ENCODE results near the gene RGL1. TPM values are rescaled to one million over a fixed set of nuclear protein-coding genes. Genes with fewer than 3 reads are reported as not detected.

RGL1 gene
- total RNA-seq, 1 experiment from 2014 or later = 34.5 TPM

GRCh38 chr1:183869230-183869629, 64.3 kb downstream of the RGL1 start:
- intact Hi-C loops (cut with micrococcal nuclease; ENCODE audit: unreplicated experiment) = no loop called here
- Mint-ChIP-seq H3K4me3 (ENCODE audit: unreplicated experiment) (no peak overlapping the region), H3K27ac (ENCODE audit: unreplicated experiment) (no peak overlapping the region), H3K4me1 (ENCODE audit: low read depth, unreplicated experiment) (peaks cover 11% of the 10 kb centered on the region), H3K36me3 (ENCODE audit: insufficient read depth, unreplicated experiment) (peaks cover 5% of the 10 kb centered on the region), H3K27me3 (ENCODE audit: insufficient read depth, unreplicated experiment) (no peaks in the 10 kb centered on the region), H3K9me3 (ENCODE audit: unreplicated experiment) (no peaks in the 10 kb centered on the region)
- ChIA-PET CTCF (no interaction called here), POLR2A (no interaction called here)
- peaks cover 14% of the 10 kb centered on the region for H3K4me1 ChIP-seq
- no peak for DNase-seq
- no peak for TF ChIP-seq CTCF (IDR thresholded peaks at IDR 0.05; ENCODE audit: insufficient read depth in 1 of 2, low read depth in 1 of 2, low read length in 1 of 2, severe bottlenecking in 1 of 2, unreplicated experiment in 1 of 2)
- H3K9me3 ChIP-seq = no peaks in the 10 kb centered on the region
- no peaks in the 10 kb centered on the region for H3K36me3 ChIP-seq (ENCODE audit: control insufficient read depth, insufficient read depth, low read length)
- no TSS peak for BruUV-seq (replicated peaks)
- no peaks in the 10 kb centered on the region for H3K27me3 ChIP-seq (replicated peaks; ENCODE audit: control insufficient read depth, insufficient read depth, low read length)
- no peak overlapping the region for H3K4me3 ChIP-seq (ENCODE audit: low read depth, low read length)

- DNase-seq = no peak
- intact Hi-C loops (cut with micrococcal nuclease; ENCODE audit: unreplicated experiment) = no loop called here
- TF ChIP-seq CTCF (IDR thresholded peaks at IDR 0.05; ENCODE audit: insufficient read depth in 1 of 2, low read depth in 1 of 2, low read length in 1 of 2, severe bottlenecking in 1 of 2, unreplicated experiment in 1 of 2) = no peak
- Mint-ChIP-seq H3K9me3 (ENCODE audit: unreplicated experiment) (no peaks in the 10 kb centered on the region), H3K4me3 (ENCODE audit: unreplicated experiment) (no peak overlapping the region), H3K36me3 (ENCODE audit: insufficient read depth, unreplicated experiment) (peaks cover 4% of the 10 kb centered on the region), H3K27me3 (ENCODE audit: insufficient read depth, unreplicated experiment) (no peaks in the 10 kb centered on the region), H3K27ac (ENCODE audit: unreplicated experiment) (no peak overlapping the region), H3K4me1 (ENCODE audit: low read depth, unreplicated experiment) (peaks cover 11% of the 10 kb centered on the region)
- no peak overlapping the region for H3K4me3 ChIP-seq (ENCODE audit: low read depth, low read length)
- ChIA-PET POLR2A (no interaction called here), CTCF (no interaction called here)
- no peaks in the 10 kb centered on the region for H3K27me3 ChIP-seq (replicated peaks; ENCODE audit: control insufficient read depth, insufficient read depth, low read length)
- no peaks in the 10 kb centered on the region for H3K36me3 ChIP-seq (ENCODE audit: control insufficient read depth, insufficient read depth, low read length)
- BruUV-seq (replicated peaks) = no TSS peak
- H3K4me1 ChIP-seq = peaks cover 9% of the 10 kb centered on the region
- no peaks in the 10 kb centered on the region for H3K9me3 ChIP-seq
Measured at GRCh38 chr1:183869664-183870063, 64.7 kb downstream of the RGL1 start.

DNA sequence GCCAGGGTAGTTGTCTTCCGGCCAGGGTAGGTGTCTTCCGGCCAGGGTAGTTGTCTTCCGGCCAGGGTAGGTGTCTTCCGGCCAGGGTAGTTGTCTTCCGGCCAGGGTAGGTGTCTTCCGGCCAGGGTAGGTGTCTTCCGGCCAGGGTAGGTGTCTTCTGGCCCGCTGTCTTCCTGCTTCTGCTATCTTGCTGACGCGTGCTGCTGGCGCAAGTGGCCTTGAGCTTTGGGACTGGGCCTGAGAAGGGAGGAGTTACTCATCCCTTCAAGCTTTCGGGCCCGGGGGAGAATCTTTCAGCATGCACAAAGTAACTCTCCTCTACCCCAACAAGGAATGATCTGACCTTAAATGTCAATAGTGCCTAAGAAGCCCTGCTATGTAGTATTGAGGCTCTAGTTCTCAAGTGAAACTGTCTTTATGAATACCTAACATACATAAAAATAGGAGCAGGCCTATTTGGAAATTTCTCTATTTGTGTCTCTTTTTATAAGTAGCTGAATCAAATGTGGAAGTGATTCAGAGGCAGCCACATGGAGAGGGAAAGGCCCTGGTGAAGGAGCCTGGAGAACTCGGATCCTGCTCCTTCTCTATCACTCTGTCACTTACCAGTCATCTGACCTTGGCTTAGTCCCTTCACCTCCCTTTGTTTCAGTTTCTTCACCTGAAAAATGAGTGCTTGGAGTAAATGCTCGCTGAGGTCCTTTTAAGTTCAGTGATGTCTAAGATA, 65.6 kb downstream of the RGL1 start:
- Histone ChIP-seq H3K27me3 (replicated peaks; ENCODE audit: control insufficient read depth, insufficient read depth, low read length) (no peaks in the 10 kb centered on the region), H3K36me3 (ENCODE audit: control insufficient read depth, insufficient read depth, low read length) (no peaks in the 10 kb centered on the region), H3K4me1 (peaks cover 6% of the 10 kb centered on the region), H3K4me3 (ENCODE audit: low read depth, low read length) (no peak overlapping the region), H3K9me3 (no peaks in the 10 kb centered on the region)
- peaks cover 10% of the 10 kb centered on the region for H3K36me3 Mint-ChIP-seq (ENCODE audit: insufficient read depth, unreplicated experiment)
- no peak for TF ChIP-seq CTCF (IDR thresholded peaks at IDR 0.05; ENCODE audit: insufficient read depth in 1 of 2, low read depth in 1 of 2, low read length in 1 of 2, severe bottlenecking in 1 of 2, unreplicated experiment in 1 of 2)
- H3K9me3 Mint-ChIP-seq (ENCODE audit: unreplicated experiment) = no peaks in the 10 kb centered on the region
- no peak overlapping the region for H3K27ac Mint-ChIP-seq (ENCODE audit: unreplicated experiment)
- ChIA-PET POLR2A (no interaction called here), CTCF (interaction anchor here (0.8 kb wide), 1 partner anchor 45 kb away, joined by 3 read pairs; no protein-coding TSS in a partner anchor)
- intact Hi-C loops (cut with micrococcal nuclease; ENCODE audit: unreplicated experiment) = no loop called here
- no peak for DNase-seq
- no TSS peak for BruUV-seq (replicated peaks)
- no peaks in the 10 kb centered on the region for H3K27me3 Mint-ChIP-seq (ENCODE audit: insufficient read depth, unreplicated experiment)
- no peak overlapping the region for H3K4me3 Mint-ChIP-seq (ENCODE audit: unreplicated experiment)
- H3K4me1 Mint-ChIP-seq (ENCODE audit: low read depth, unreplicated experiment) = peaks cover 10% of the 10 kb centered on the region

Measured in Caco-2 (cell line).